Suprapubic skin (tissue), 4 donors: ENCODE measurements around the gene ATXN7L3. TPM values are rescaled to one million over a fixed set of nuclear protein-coding genes. Genes with fewer than 3 reads are reported as not detected.

ENCODE experiments used
- DNase-seq, 2 donors: peaks; one replicate each; pipeline ENCODE4 v3.0.0-alpha.2; 2019; ENCODE audit warnings: low spot score in 2 of 2
- H3K27ac ChIP-seq: fragments of 200-600 bp; sonication (generic); one replicate; pipeline ENCODE4 v1.5.1; 2019
- H3K27me3 ChIP-seq: fragments of 200-600 bp; sonication (generic); one replicate; pipeline ENCODE4 v1.5.1; 2019
- H3K36me3 ChIP-seq: fragments of 200-600 bp; sonication (generic); one replicate; pipeline ENCODE4 v1.5.1; 2019
- H3K4me1 ChIP-seq: fragments of 200-600 bp; sonication (generic); one replicate; pipeline ENCODE4 v1.5.1; 2019
- H3K4me3 ChIP-seq: fragments of 200-600 bp; sonication (generic); one replicate; pipeline ENCODE4 v1.5.1; 2019; ENCODE audit warnings: mild to moderate bottlenecking
- H3K9me3 ChIP-seq: fragments of 200-600 bp; sonication (generic); one replicate; pipeline ENCODE4 v1.5.1; 2019
- CTCF ChIP-seq, 2 donors: fragments of 200-600 bp in 1 of 2; fragments of 450-650 bp in 1 of 2; sonication (generic) in 1 of 2; IDR thresholded peaks; one replicate each; pipeline ENCODE4 v1.5.1; 2016 to 2019; ENCODE audit warnings: antibody characterized with exemption in 2 of 2, mild to moderate bottlenecking in 1 of 2, moderate library complexity in 1 of 2
- EP300 ChIP-seq: sonication (generic); formaldehyde crosslinking; IDR thresholded peaks from one replicate; pipeline ENCODE4 v1.6.1; 2017; ENCODE audit warnings: antibody characterized with exemption
- POLR2A ChIP-seq, 2 donors: fragments of 450-650 bp; IDR thresholded peaks; one replicate each; pipeline ENCODE4 v1.6.1; 2017; ENCODE audit warnings: antibody characterized with exemption in 2 of 2, mild to moderate bottlenecking in 2 of 2, moderate library complexity in 2 of 2
- POLR2AphosphoS5 ChIP-seq, 3 donors: sonication (generic); formaldehyde crosslinking; IDR thresholded peaks; one replicate each; pipeline ENCODE4 v1.6.1; 2017; ENCODE audit warnings: antibody characterized with exemption in 3 of 3
- WGBS: methylation state at CpG from one replicate; pipeline ENCODE4 v1.1.5; 2018; 5-methylcytosine and 5-hydroxymethylcytosine counted together
- total RNA-seq, 4 donors: library from RNA; depleted of rRNA; stranded (reverse); fragments of >200 nt; gene quantifications; one replicate each; pipeline ENCODE4 v1.1.0, GENCODE V29; 2016

Gene ATXN7L3
- total RNA-seq, 4 donors from 2014 or later: 44.1 to 75.0 (median 67.3) TPM

GRCh38 chr17:44220213-44221083 lies 20.8 kb upstream of the ATXN7L3 start:
- Histone ChIP-seq H3K9me3 (no peaks in the 10 kb centered on the region), H3K36me3 (peaks cover 15% of the 10 kb centered on the region), H3K27ac (peak overlapping the region; percentile 100), H3K4me3 (peak overlapping the region; percentile 77), H3K27me3 (no peaks in the 10 kb centered on the region), H3K4me1 (peaks cover 45% of the 10 kb centered on the region)
- TF ChIP-seq POLR2A (IDR thresholded peaks at IDR 0.05) (no peak), EP300 (no peak), POLR2AphosphoS5 (IDR thresholded peaks at IDR 0.05) (no peak), CTCF (IDR thresholded peaks at IDR 0.05) (no peak)
- WGBS: under 1% methylated on average over 43 of the region's 108 CpGs
- peak in 1 of 2 donors; percentile 75 for DNase-seq

- WGBS: no CpG with 5 or more reads among the region's 76 CpGs
- DNase-seq: peak in 1 of 2 donors; percentile 73
- Histone ChIP-seq H3K36me3 (peaks cover 22% of the 10 kb centered on the region), H3K4me3 (peak within 1 kb of the TSS; percentile 77), H3K27me3 (no peaks in the 10 kb centered on the region), H3K27ac (peak within 1 kb of the TSS; percentile 100), H3K9me3 (no peaks in the 10 kb centered on the region), H3K4me1 (peaks cover 45% of the 10 kb centered on the region)
- no peak for TF ChIP-seq EP300
- no peak for TF ChIP-seq POLR2A (IDR thresholded peaks at IDR 0.05)
- no peak for TF ChIP-seq POLR2AphosphoS5 (IDR thresholded peaks at IDR 0.05)
- TF ChIP-seq CTCF (IDR thresholded peaks at IDR 0.05): no peak
These were observed 20.0 kb upstream of the ATXN7L3 start, which contains the start of gene UBTF for GRCh38 chr17:44219616-44220212. UBTF (minus strand) TSS chr17:44219675; CDS start chr17:44218229, 1,446 bp downstream.

GRCh38 chr17:44219108-44219615 lies 19.5 kb upstream of the ATXN7L3 start:
- peak overlapping the region; percentile 77 for H3K4me3 ChIP-seq
- 0% methylated on average over 10 of the region's 73 CpGs for WGBS
- H3K27me3 ChIP-seq: no peaks in the 10 kb centered on the region
- peaks cover 45% of the 10 kb centered on the region for H3K4me1 ChIP-seq
- TF ChIP-seq CTCF (IDR thresholded peaks at IDR 0.05) (peak; percentile 73), POLR2A (IDR thresholded peaks at IDR 0.05) (peak in 1 of 2 donors; percentile 34), POLR2AphosphoS5 (IDR thresholded peaks at IDR 0.05) (no peak), EP300 (no peak)
- peak in 1 of 2 donors; percentile 82 for DNase-seq
- no peaks in the 10 kb centered on the region for H3K9me3 ChIP-seq
- peaks cover 28% of the 10 kb centered on the region for H3K36me3 ChIP-seq
- peak overlapping the region; percentile 100 for H3K27ac ChIP-seq

- Histone ChIP-seq H3K4me1 (peaks cover 40% of the 10 kb centered on the region), H3K27ac (peak overlapping the region; percentile 100), H3K4me3 (peak overlapping the region; percentile 77), H3K9me3 (no peaks in the 10 kb centered on the region), H3K36me3 (peaks cover 33% of the 10 kb centered on the region), H3K27me3 (no peaks in the 10 kb centered on the region)
- DNase-seq: peak in 1 of 2 donors; percentile 88
- 0% methylated on average over 1 of the region's 89 CpGs for WGBS
- TF ChIP-seq POLR2AphosphoS5 (IDR thresholded peaks at IDR 0.05): no peak
- peak in 1 of 2 donors; percentile 80 for TF ChIP-seq CTCF (IDR thresholded peaks at IDR 0.05)
These were observed 18.8 kb upstream of the ATXN7L3 start for GRCh38 chr17:44218344-44219107.
